Measurements from ENCODE around the gene CDCA7L.

Gene CDCA7L

GRCh38 chr7:21943436-21943835 lies 2.3 kb downstream of the CDCA7L start:
- H3K79me2 ChIP-seq (ENCODE audit: control insufficient read depth, insufficient read depth, low read length): peaks cover 7% of the 10 kb centered on the region
- H3K4me1 ChIP-seq (ENCODE audit: control insufficient read depth, low read depth, low read length): peaks cover 12% of the 10 kb centered on the region
- H4K5ac ChIP-seq (ENCODE audit: low read length): no peak overlapping the region
- no peak overlapping the region for H3K9ac ChIP-seq (ENCODE audit: low read length)
- H3K23ac ChIP-seq (ENCODE audit: low read length): no peak overlapping the region
- H2BK5ac ChIP-seq (ENCODE audit: low read length): no peak overlapping the region
- no peak overlapping the region for H3K27ac ChIP-seq (ENCODE audit: low read depth, low read length)
- no CpG with 5 or more reads among the region's 5 CpGs for WGBS (ENCODE audit: extremely low coverage, insufficient coverage, low lambda C conversion rate)
- H2BK120ac ChIP-seq (ENCODE audit: low read depth, low read length): no peak overlapping the region
- H3K27me3 ChIP-seq (ENCODE audit: insufficient read depth, low read length, poor library complexity): no peaks in the 10 kb centered on the region
- no peak overlapping the region for H3K4ac ChIP-seq (ENCODE audit: low read depth, low read length)
- no peak overlapping the region for H4K8ac ChIP-seq (ENCODE audit: low read depth, low read length)
- peak overlapping the region; percentile 52 for H3K56ac ChIP-seq (ENCODE audit: low read length)
- no peaks in the 10 kb centered on the region for H3K36me3 ChIP-seq (ENCODE audit: control insufficient read depth, insufficient read depth, low read length)
- no peak overlapping the region for H3K4me2 ChIP-seq (ENCODE audit: low read length)
- DNase-seq: no peak
- H2AK5ac ChIP-seq (ENCODE audit: low read length): no peak overlapping the region
- H3K4me3 ChIP-seq (ENCODE audit: low read length): no peak overlapping the region
- H2BK15ac ChIP-seq (replicated peaks; ENCODE audit: low read depth): no peak overlapping the region
- H3K79me1 ChIP-seq (ENCODE audit: low read length): peaks cover 2% of the 10 kb centered on the region
- no peak overlapping the region for H3K18ac ChIP-seq (ENCODE audit: low read length)

- Histone ChIP-seq H3K18ac (ENCODE audit: low read length) (no peak overlapping the region), H3K4me2 (ENCODE audit: low read length) (no peak overlapping the region), H4K8ac (ENCODE audit: low read depth, low read length) (no peak overlapping the region), H2BK15ac (replicated peaks; ENCODE audit: low read depth) (no peak overlapping the region), H2BK120ac (ENCODE audit: low read depth, low read length) (no peak overlapping the region), H3K36me3 (ENCODE audit: control insufficient read depth, insufficient read depth, low read length) (no peaks in the 10 kb centered on the region), H3K79me2 (ENCODE audit: control insufficient read depth, insufficient read depth, low read length) (peaks cover 9% of the 10 kb centered on the region), H4K5ac (ENCODE audit: low read length) (no peak overlapping the region), H3K4me1 (ENCODE audit: control insufficient read depth, low read depth, low read length) (peaks cover 12% of the 10 kb centered on the region), H3K9ac (ENCODE audit: low read length) (peak overlapping the region; percentile 15), H3K27ac (ENCODE audit: low read depth, low read length) (no peak overlapping the region), H3K4me3 (ENCODE audit: low read length) (no peak overlapping the region), H2BK5ac (ENCODE audit: low read length) (no peak overlapping the region), H3K23ac (ENCODE audit: low read length) (no peak overlapping the region), H3K4ac (ENCODE audit: low read depth, low read length) (no peak overlapping the region), H2AK5ac (ENCODE audit: low read length) (no peak overlapping the region), H3K79me1 (ENCODE audit: low read length) (peaks cover 2% of the 10 kb centered on the region), H3K27me3 (ENCODE audit: insufficient read depth, low read length, poor library complexity) (no peaks in the 10 kb centered on the region), H3K56ac (ENCODE audit: low read length) (peak overlapping the region; percentile 52)
- DNase-seq: no peak
- WGBS (ENCODE audit: extremely low coverage, insufficient coverage, low lambda C conversion rate): no CpG with 5 or more reads among the region's 6 CpGs
Measured at GRCh38 chr7:21942955-21943354, 2.7 kb downstream of the CDCA7L start.

- Histone ChIP-seq H3K79me2 (ENCODE audit: control insufficient read depth, insufficient read depth, low read length) (peaks cover 9% of the 10 kb centered on the region), H2BK120ac (ENCODE audit: low read depth, low read length) (no peak overlapping the region), H3K4ac (ENCODE audit: low read depth, low read length) (no peak overlapping the region), H2AK5ac (ENCODE audit: low read length) (peak overlapping the region; percentile 47), H4K5ac (ENCODE audit: low read length) (no peak overlapping the region), H2BK5ac (ENCODE audit: low read length) (peak overlapping the region; percentile 66), H3K9ac (ENCODE audit: low read length) (no peak overlapping the region), H2BK15ac (replicated peaks; ENCODE audit: low read depth) (no peak overlapping the region), H3K79me1 (ENCODE audit: low read length) (peaks cover 2% of the 10 kb centered on the region), H4K8ac (ENCODE audit: low read depth, low read length) (no peak overlapping the region), H3K27me3 (ENCODE audit: insufficient read depth, low read length, poor library complexity) (no peaks in the 10 kb centered on the region), H3K4me1 (ENCODE audit: control insufficient read depth, low read depth, low read length) (peaks cover 12% of the 10 kb centered on the region), H3K56ac (ENCODE audit: low read length) (peak overlapping the region; percentile 71), H3K27ac (ENCODE audit: low read depth, low read length) (peak overlapping the region; percentile 16), H3K4me2 (ENCODE audit: low read length) (no peak overlapping the region), H3K36me3 (ENCODE audit: control insufficient read depth, insufficient read depth, low read length) (no peaks in the 10 kb centered on the region), H3K18ac (ENCODE audit: low read length) (no peak overlapping the region), H3K4me3 (ENCODE audit: low read length) (no peak overlapping the region), H3K23ac (ENCODE audit: low read length) (no peak overlapping the region)
- no CpG with 5 or more reads among the region's 3 CpGs for WGBS (ENCODE audit: extremely low coverage, insufficient coverage, low lambda C conversion rate)
- DNase-seq: peak; percentile 97
Measured at GRCh38 chr7:21941611-21942141, 4.0 kb downstream of the CDCA7L start.

GRCh38 chr7:21939858-21940372 lies 5.8 kb downstream of the CDCA7L start:
- no CpG with 5 or more reads among the region's 3 CpGs for WGBS (ENCODE audit: extremely low coverage, insufficient coverage, low lambda C conversion rate)
- peaks cover 12% of the 10 kb centered on the region for H3K4me1 ChIP-seq (ENCODE audit: control insufficient read depth, low read depth, low read length)
- no peaks in the 10 kb centered on the region for H3K27me3 ChIP-seq (ENCODE audit: insufficient read depth, low read length, poor library complexity)
- no peak for DNase-seq
- H3K23ac ChIP-seq (ENCODE audit: low read length): no peak overlapping the region
- no peak overlapping the region for H2AK5ac ChIP-seq (ENCODE audit: low read length)
- no peak overlapping the region for H3K9ac ChIP-seq (ENCODE audit: low read length)
- no peak overlapping the region for H2BK5ac ChIP-seq (ENCODE audit: low read length)
- H4K8ac ChIP-seq (ENCODE audit: low read depth, low read length): no peak overlapping the region
- no peak overlapping the region for H3K4me2 ChIP-seq (ENCODE audit: low read length)
- no peak overlapping the region for H4K5ac ChIP-seq (ENCODE audit: low read length)
- no peak overlapping the region for H3K18ac ChIP-seq (ENCODE audit: low read length)
- no peak overlapping the region for H3K4me3 ChIP-seq (ENCODE audit: low read length)
- no peak overlapping the region for H3K56ac ChIP-seq (ENCODE audit: low read length)
- H3K4ac ChIP-seq (ENCODE audit: low read depth, low read length): no peak overlapping the region
- no peak overlapping the region for H2BK15ac ChIP-seq (replicated peaks; ENCODE audit: low read depth)
- H2BK120ac ChIP-seq (ENCODE audit: low read depth, low read length): no peak overlapping the region
- H3K79me1 ChIP-seq (ENCODE audit: low read length): peaks cover 2% of the 10 kb centered on the region
- peaks cover 11% of the 10 kb centered on the region for H3K79me2 ChIP-seq (ENCODE audit: control insufficient read depth, insufficient read depth, low read length)
- no peak overlapping the region for H3K27ac ChIP-seq (ENCODE audit: low read depth, low read length)
- no peaks in the 10 kb centered on the region for H3K36me3 ChIP-seq (ENCODE audit: control insufficient read depth, insufficient read depth, low read length)

GRCh38 chr7:21939136-21939857 lies 6.4 kb downstream of the CDCA7L start:
- Histone ChIP-seq H3K27ac (ENCODE audit: low read depth, low read length) (no peak overlapping the region), H3K27me3 (ENCODE audit: insufficient read depth, low read length, poor library complexity) (no peaks in the 10 kb centered on the region), H3K56ac (ENCODE audit: low read length) (no peak overlapping the region), H3K79me2 (ENCODE audit: control insufficient read depth, insufficient read depth, low read length) (peaks cover 11% of the 10 kb centered on the region), H3K4me1 (ENCODE audit: control insufficient read depth, low read depth, low read length) (peaks cover 12% of the 10 kb centered on the region), H2BK15ac (replicated peaks; ENCODE audit: low read depth) (no peak overlapping the region), H4K5ac (ENCODE audit: low read length) (no peak overlapping the region), H2BK5ac (ENCODE audit: low read length) (no peak overlapping the region), H3K23ac (ENCODE audit: low read length) (no peak overlapping the region), H2AK5ac (ENCODE audit: low read length) (no peak overlapping the region), H3K36me3 (ENCODE audit: control insufficient read depth, insufficient read depth, low read length) (no peaks in the 10 kb centered on the region), H2BK120ac (ENCODE audit: low read depth, low read length) (no peak overlapping the region), H3K4me2 (ENCODE audit: low read length) (no peak overlapping the region), H3K4ac (ENCODE audit: low read depth, low read length) (no peak overlapping the region), H3K79me1 (ENCODE audit: low read length) (peaks cover 2% of the 10 kb centered on the region), H3K18ac (ENCODE audit: low read length) (no peak overlapping the region), H3K4me3 (ENCODE audit: low read length) (no peak overlapping the region), H4K8ac (ENCODE audit: low read depth, low read length) (no peak overlapping the region), H3K9ac (ENCODE audit: low read length) (no peak overlapping the region)
- DNase-seq: no peak
- no CpG with 5 or more reads among the region's 4 CpGs for WGBS (ENCODE audit: extremely low coverage, insufficient coverage, low lambda C conversion rate)

Measured in mesendoderm (in vitro differentiated cells).